Smooth muscle cell of the pulmonary artery (primary cell): ENCODE measurements around the gene DHX8. TPM values are rescaled to one million over a fixed set of nuclear protein-coding genes. Genes with fewer than 3 reads are reported as not detected.

Experiments used
- total RNA-seq: library from RNA; depleted of rRNA; stranded (reverse); fragments of >200 nt; gene quantifications from 2 replicates; pipeline ENCODE4 v1.2.3, GENCODE V29; 2014

DHX8 gene
- 37.4 and 43.1 TPM in 2 replicates for total RNA-seq

DNA sequence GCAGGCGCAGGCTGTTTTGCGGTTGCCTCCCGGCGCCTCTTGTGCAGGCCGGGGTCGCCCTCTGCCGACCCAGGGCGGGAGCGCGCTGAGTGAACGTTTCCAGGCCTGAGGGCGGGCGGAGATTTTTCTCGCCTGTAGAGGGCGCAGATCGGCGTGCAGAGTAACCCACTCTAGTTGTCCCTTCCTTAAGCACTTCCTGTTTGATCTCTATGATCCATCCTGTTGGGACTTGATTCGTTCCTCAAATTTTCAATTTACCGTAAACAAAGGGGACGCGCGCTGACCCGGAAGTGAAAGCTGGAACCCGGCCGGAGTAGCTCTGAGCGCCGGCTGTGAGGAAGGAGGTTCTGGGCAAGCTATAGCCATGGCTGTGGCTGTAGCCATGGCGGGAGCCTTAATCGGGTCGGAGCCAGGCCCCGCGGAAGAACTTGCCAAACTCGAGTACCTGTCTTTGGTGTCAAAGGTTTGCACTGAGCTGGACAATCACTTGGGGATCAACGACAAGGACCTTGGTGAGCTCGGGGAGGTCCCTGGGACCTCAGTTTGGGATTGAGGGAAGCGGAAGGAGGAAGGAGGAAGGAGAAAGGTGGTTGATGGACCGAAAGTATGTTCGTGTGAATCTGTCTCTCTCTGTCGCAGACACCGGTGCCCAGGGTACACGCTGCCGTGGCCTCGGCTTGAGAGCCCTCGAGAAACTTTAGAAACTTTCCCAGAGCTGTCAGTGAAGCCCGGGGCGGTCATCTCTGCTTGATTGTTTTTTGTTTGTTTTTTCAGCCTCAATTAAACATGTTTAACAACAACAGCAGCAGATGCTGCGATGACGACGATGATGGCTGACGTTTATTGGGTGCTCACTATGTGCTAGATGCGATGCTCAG, at the start of gene DHX8:
Gene DHX8, plus strand, starts transcription at position 302 of the 878 bp plus-strand sequence. Its CDS starts 63 bp downstream, at position 365.

DNA sequence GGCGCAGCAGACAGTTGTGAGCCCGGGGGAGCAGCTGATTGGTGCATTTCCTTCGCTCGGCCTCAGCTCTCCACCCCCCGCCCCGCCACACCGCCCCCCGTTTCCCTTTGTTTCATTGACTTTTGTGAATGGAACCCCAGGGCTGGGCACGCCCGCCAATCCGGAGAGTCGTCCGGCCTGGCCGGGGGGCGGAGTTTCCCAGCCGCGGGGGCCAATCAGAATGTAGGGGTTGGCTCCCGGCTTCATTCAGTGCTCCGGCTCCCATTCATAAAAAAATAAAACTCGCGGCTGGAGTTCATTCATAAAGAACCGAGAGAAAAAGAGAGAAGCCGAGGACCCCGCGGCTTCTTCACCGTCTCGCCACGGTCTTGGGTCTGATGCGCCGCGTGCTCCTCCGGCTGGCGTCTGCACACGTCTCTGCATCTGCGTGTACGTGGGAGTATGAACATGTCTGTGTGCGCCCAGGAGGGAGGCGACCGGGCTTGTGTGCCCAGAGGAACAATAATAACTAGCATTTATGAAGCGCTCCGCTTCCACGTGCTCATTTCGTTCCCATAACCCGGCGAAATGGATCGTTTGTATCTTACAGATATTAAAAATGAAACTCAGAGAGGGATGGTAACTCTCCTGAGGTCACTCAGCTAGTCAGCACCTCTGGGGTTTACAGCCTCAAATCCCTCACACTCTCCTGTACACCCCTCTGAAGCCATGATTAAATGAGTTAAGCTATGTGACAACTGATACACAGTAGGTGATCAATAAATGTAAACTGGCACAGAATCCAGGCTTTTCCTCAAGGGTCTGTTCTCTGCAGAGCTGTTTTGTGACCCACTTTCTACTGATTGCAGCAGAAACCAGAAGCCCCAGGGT, 62.8 kb downstream of the DHX8 start, which contains the start of gene ETV4:
Gene ETV4, minus strand, starts transcription at position 22 of the 870 bp plus-strand sequence. CDS start 723 bp downstream, outside the sequence.

Other genes with a start within 250 kb of the DHX8 start
- not detected in 2 replicates for gene RNU2-1, start 250.0 kb upstream of the DHX8 start, total RNA-seq
- gene ARL4D, start 85.0 kb upstream of the DHX8 start, total RNA-seq: 22.0 and 22.2 TPM in 2 replicates
- gene ETV4, start 62.4 kb downstream of the DHX8 start, total RNA-seq: 1.2 and 1.3 TPM in 2 replicates
- gene MEOX1, start 177.9 kb downstream of the DHX8 start, total RNA-seq: 0.07 TPM in 1 of 2 replicates, not detected in the other